GM21515 (cell line): ENCODE measurements around the gene MCF2L.

Experiments used
- ATAC-seq: cut with Tn5 transposase; IDR thresholded peaks from one replicate; pipeline ENCODE4 v1.9.1; 2021; ENCODE audit not compliant: unreplicated experiment

MCF2L gene

GRCh38 chr13:112962911-112963625 is 5.9 kb upstream of the MCF2L start:
- no peak for ATAC-seq

GRCh38 chr13:112963641-112964040 is 5.4 kb upstream of the MCF2L start:
- ATAC-seq: no peak

GRCh38 chr13:112964971-112965492 is 4.0 kb upstream of the MCF2L start:
- ATAC-seq: no peak

- ATAC-seq: no peak
Measured at GRCh38 chr13:112965573-112966115, 3.4 kb upstream of the MCF2L start.

GRCh38 chr13:112966776-112967175 is 2.2 kb upstream of the MCF2L start:
- ATAC-seq: no peak

GRCh38 chr13:112967686-112968379 is 1.2 kb upstream of the MCF2L start:
- no peak for ATAC-seq

- ATAC-seq: no peak
Measured at GRCh38 chr13:112968380-112968909, 569 bp upstream of the MCF2L start.

- no peak for ATAC-seq
Measured at GRCh38 chr13:112969692-112970338, 801 bp downstream of the MCF2L start.

GRCh38 chr13:112970552-112971287 is 1.7 kb downstream of the MCF2L start:
- no peak for ATAC-seq

GRCh38 chr13:112971288-112971643 is 2.3 kb downstream of the MCF2L start:
- ATAC-seq: no peak

GRCh38 chr13:112972258-112972657 is 3.2 kb downstream of the MCF2L start:
- no peak for ATAC-seq

GRCh38 chr13:112972867-112973576 is 4.0 kb downstream of the MCF2L start:
- ATAC-seq: no peak

GRCh38 chr13:112973577-112973951 is 4.5 kb downstream of the MCF2L start:
- ATAC-seq: no peak

GRCh38 chr13:112974125-112974524 is 5.1 kb downstream of the MCF2L start:
- ATAC-seq: no peak

GRCh38 chr13:112974671-112975070 is 5.7 kb downstream of the MCF2L start:
- no peak for ATAC-seq

- no peak for ATAC-seq
Measured at GRCh38 chr13:112975401-112975939, 6.5 kb downstream of the MCF2L start.

GRCh38 chr13:112976526-112976925 is 7.5 kb downstream of the MCF2L start:
- no peak for ATAC-seq

GRCh38 chr13:112977091-112977490 is 8.1 kb downstream of the MCF2L start:
- no peak for ATAC-seq

- ATAC-seq: no peak
Measured at GRCh38 chr13:112977525-112977924, 8.5 kb downstream of the MCF2L start.
